T-cell (primary cell): ENCODE data around the gene ECT2. TPM values are rescaled to one million over a fixed set of nuclear protein-coding genes. Genes with fewer than 3 reads are reported as not detected.
"Not testable (repeated sequence)": the region's sequence is repeated elsewhere in the genome, so short reads cannot be mapped to it uniquely, and the experiment has no call there.

Experiments used
- ATAC-seq, 4 experiments: fragments of 200-7000 bp in 3 of 4; fragments of 150-1000 bp in 1 of 4; cut with Tn5 transposase; replicated peaks in 1 of 4; 1 replicate in 3 of 4; 2 replicates in 1 of 4; pipeline ENCODE4 v1.10.0; 2021; ENCODE audit warnings: moderate library complexity in 3 of 4, mild to moderate bottlenecking in 2 of 4, moderate number of reproducible peaks in 1 of 4
- CTCF ChIA-PET, 2 donors: fragments of 300-600 bp; sonication (Branson Sonifier 250); formaldehyde crosslinking; loops; one replicate each; lab custom pipeline; 2022; ENCODE audit warnings: antibody characterized with exemption in 2 of 2; lab: Charles Lee
- POLR2A ChIA-PET, 2 donors: fragments of 300-600 bp; sonication (Branson Sonifier 250); formaldehyde crosslinking; loops; one replicate each; lab custom pipeline; 2022; ENCODE audit warnings: antibody characterized with exemption in 2 of 2; lab: Charles Lee
- DNase-seq, 35 experiments: peaks; one replicate each; pipeline versions ENCODE4 v3.0.0 to v3.0.0-alpha.2; 2013 to 2023
- H3K27ac ChIP-seq: one replicate; pipeline ENCODE4 v1.5.1; 2013; ENCODE audit warnings: low read length
- H3K27me3 ChIP-seq, 2 experiments: replicated peaks in 1 of 2; 1 replicate in 1 of 2; 2 replicates in 1 of 2; pipeline versions ENCODE4 v1.6.1 to v1.7.0; 2013; ENCODE audit warnings: low read length in 1 of 2, mixed read lengths in 1 of 2; ENCODE audit not compliant: control insufficient read depth in 2 of 2, insufficient read depth in 2 of 2; ENCODE audit errors: extremely low read depth in 1 of 2
- H3K36me3 ChIP-seq, 2 donors: 1 replicate in 1 of 2; 2 replicates in 1 of 2; pipeline versions ENCODE4 v1.6.1 to v1.7.0; 2013; ENCODE audit warnings: low read length in 1 of 2; ENCODE audit not compliant: control insufficient read depth in 2 of 2, insufficient read depth in 1 of 2; ENCODE audit errors: extremely low read depth in 1 of 2
- H3K4me1 ChIP-seq, 2 experiments: 1 replicate in 1 of 2; 2 replicates in 1 of 2; pipeline versions ENCODE4 v1.6.1 to v1.7.0; 2013; ENCODE audit warnings: low read length in 2 of 2, mixed read lengths in 1 of 2; ENCODE audit not compliant: insufficient read depth in 2 of 2, control insufficient read depth in 1 of 2; ENCODE audit errors: extremely low read depth in 1 of 2
- H3K4me3 ChIP-seq, 2 donors: 1 replicate in 1 of 2; 2 replicates in 1 of 2; pipeline versions ENCODE4 v1.5.1 to v1.7.0; 2013; ENCODE audit warnings: mild to moderate bottlenecking in 2 of 2, low read length in 1 of 2, moderate library complexity in 1 of 2; ENCODE audit not compliant: control insufficient read depth in 1 of 2; ENCODE audit errors: extremely low read depth in 1 of 2
- H3K9me3 ChIP-seq: 2 replicates; pipeline ENCODE4 v1.7.0; 2013
- H3K27ac Mint-ChIP-seq, 2 donors: one replicate each; pipeline ENCODE4 v1.8.0; 2020 to 2021; ENCODE audit warnings: mild to moderate bottlenecking in 2 of 2, mixed read lengths in 2 of 2
- H3K27me3 Mint-ChIP-seq, 2 donors: one replicate each; pipeline ENCODE4 v1.8.0; 2021 to 2022; ENCODE audit warnings: mixed read lengths in 2 of 2
- H3K36me3 Mint-ChIP-seq: one replicate; pipeline ENCODE4 v1.8.0; 2021; ENCODE audit warnings: mixed read lengths
- H3K4me1 Mint-ChIP-seq, 3 donors: one replicate each; pipeline ENCODE4 v1.8.0; 2020 to 2022; ENCODE audit warnings: mixed read lengths in 3 of 3, mild to moderate bottlenecking in 1 of 3
- H3K4me3 Mint-ChIP-seq, 3 donors: one replicate each; pipeline ENCODE4 v1.8.0; 2020 to 2022; ENCODE audit warnings: mild to moderate bottlenecking in 3 of 3, mixed read lengths in 3 of 3, moderate library complexity in 3 of 3
- H3K9me3 Mint-ChIP-seq, 3 donors: one replicate each; pipeline ENCODE4 v1.8.0; 2020 to 2022; ENCODE audit warnings: mixed read lengths in 3 of 3
- WGBS: methylation state at CpG from one replicate; pipeline ENCODE4 v1.1.5; 2013; ENCODE audit warnings: missing lambda C conversion rate; ENCODE audit not compliant: insufficient coverage; 5-methylcytosine and 5-hydroxymethylcytosine counted together
- total RNA-seq, 35 experiments: library from RNA in 6 of 35; stranded (reverse) in 6 of 35; fragments of 120-200 nt in 1 of 35; gene quantifications; one replicate each; pipeline versions ENCODE4 v1.2.1 to v1.2.4 and lab custom pipeline; 2013 to 2026

ECT2 gene
- total RNA-seq, 5 donors from 2014 or later (not counting 1 experiment from before 2014, with no cell fraction given), result 1.7 to 3.1 (median 2.3) TPM

DNA sequence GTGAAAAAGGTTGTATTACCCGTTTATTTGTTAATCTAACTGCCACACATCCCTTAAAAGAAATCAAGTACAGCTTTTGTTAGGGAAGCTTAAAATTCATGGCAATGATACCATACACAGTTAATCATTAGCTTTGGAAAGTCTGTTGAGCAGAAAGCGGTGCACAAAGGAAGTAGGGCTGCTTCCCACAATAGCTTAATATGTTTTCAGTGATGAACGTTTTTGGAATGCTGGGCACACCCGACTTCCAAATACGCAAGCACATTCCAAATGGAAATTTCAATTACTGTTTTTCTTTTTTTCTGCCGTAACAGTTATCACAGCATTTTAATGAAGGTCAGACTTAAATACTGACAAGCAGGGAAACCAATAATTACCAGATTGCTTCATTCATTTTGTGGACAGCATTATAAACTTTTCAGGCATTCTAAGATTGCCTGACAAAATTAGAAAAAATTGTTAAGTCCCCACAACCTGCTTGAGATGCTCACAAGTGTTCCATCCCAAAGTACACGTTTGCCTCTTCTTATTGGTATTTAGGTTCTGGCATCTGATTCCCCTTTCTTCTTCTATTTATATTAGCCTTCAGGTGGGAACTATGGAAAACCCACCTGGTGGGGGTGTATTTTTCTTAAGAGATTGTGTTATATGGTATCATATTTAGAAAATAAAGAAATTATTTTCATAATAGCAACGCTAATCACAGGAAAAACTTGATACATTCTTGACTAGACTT is 1.1 kb upstream of the ECT2 start:
- ATAC-seq (no peak), DNase-seq (no peak)
- peaks cover 13 to 28% (median 16%) of the 10 kb centered on the region in 3 donors for H3K4me1 Mint-ChIP-seq
- Histone ChIP-seq H3K27me3 (no peaks in the 10 kb centered on the region), H3K9me3 (no peaks in the 10 kb centered on the region), H3K4me1 (peaks cover 2 to 10% of the 10 kb centered on the region in 2 experiments), H3K4me3 (peak overlapping the region in 1 of 2 donors; percentile 89), H3K27ac (no peak overlapping the region), H3K36me3 (no peaks in the 10 kb centered on the region)
- ChIA-PET CTCF (interaction anchor here (0.5 to 1.4 kb wide), 11 partner anchors 32 to 1264 kb away, joined by 3 to 6 read pairs (median 4); no protein-coding TSS in a partner anchor), POLR2A (interaction anchor here (0.6 kb wide), 3 partner anchors 212 to 1880 kb away, joined by 3 to 7 read pairs (median 6); partner anchors contain the start of gene RPL22L1 (in 1 of the 2))
- H3K36me3 Mint-ChIP-seq, result no peaks in the 10 kb centered on the region
- H3K4me3 Mint-ChIP-seq, result peak overlapping the region; percentile 88 to 96 (median 92)
- no peaks in the 10 kb centered on the region for H3K9me3 Mint-ChIP-seq
- H3K27ac Mint-ChIP-seq, result no peak overlapping the region
- no peaks in the 10 kb centered on the region for H3K27me3 Mint-ChIP-seq
- WGBS, result 85% methylated on average over 4 of the region's 8 CpGs

DNA sequence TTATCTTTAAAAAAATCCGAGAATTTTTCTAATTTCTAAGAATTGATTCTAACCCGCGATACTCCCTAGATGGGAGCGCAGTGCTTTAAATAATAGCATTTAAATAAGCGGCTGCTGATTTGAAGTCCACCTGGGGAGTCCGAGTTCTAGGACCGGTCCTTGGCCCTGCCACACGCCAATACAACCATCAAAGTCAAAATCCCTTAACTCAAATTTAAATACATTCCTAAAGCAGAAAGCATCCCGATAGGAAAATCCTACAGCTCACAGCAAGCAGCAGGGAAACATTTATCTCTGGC is 508 bp upstream of the ECT2 start:
- ChIA-PET CTCF (interaction anchor here (0.6 to 1.4 kb wide), 11 partner anchors 32 to 977 kb away, joined by 3 to 6 read pairs (median 4); partner anchors contain the start of gene NCEH1 (in 1 of the 2)), POLR2A (interaction anchor here (0.6 to 0.7 kb wide), 7 partner anchors 34 to 1880 kb away, joined by 3 to 6 read pairs (median 3); partner anchors contain the start of gene RPL22L1 (in 1 of the 2))
- no peaks in the 10 kb centered on the region for H3K9me3 Mint-ChIP-seq
- no peaks in the 10 kb centered on the region for H3K36me3 ChIP-seq
- H3K27ac ChIP-seq, result peak overlapping the region; percentile 71
- DNase-seq, result peak in 2 of 35 experiments; percentile 0 to 1
- ATAC-seq, result no peak
- peaks cover 2 to 10% of the 10 kb centered on the region in 2 experiments for H3K4me1 ChIP-seq
- no peaks in the 10 kb centered on the region for H3K27me3 Mint-ChIP-seq
- no peaks in the 10 kb centered on the region for H3K36me3 Mint-ChIP-seq
- peak overlapping the region; percentile 72 to 77 for H3K27ac Mint-ChIP-seq
- 16% methylated on average over 4 of the region's 9 CpGs for WGBS
- H3K27me3 ChIP-seq, result no peaks in the 10 kb centered on the region
- peak overlapping the region; percentile 89 to 96 for H3K4me3 ChIP-seq
- peak overlapping the region; percentile 88 to 96 (median 92) for H3K4me3 Mint-ChIP-seq
- no peaks in the 10 kb centered on the region for H3K9me3 ChIP-seq
- peaks cover 13 to 32% (median 16%) of the 10 kb centered on the region in 3 donors for H3K4me1 Mint-ChIP-seq

DNA sequence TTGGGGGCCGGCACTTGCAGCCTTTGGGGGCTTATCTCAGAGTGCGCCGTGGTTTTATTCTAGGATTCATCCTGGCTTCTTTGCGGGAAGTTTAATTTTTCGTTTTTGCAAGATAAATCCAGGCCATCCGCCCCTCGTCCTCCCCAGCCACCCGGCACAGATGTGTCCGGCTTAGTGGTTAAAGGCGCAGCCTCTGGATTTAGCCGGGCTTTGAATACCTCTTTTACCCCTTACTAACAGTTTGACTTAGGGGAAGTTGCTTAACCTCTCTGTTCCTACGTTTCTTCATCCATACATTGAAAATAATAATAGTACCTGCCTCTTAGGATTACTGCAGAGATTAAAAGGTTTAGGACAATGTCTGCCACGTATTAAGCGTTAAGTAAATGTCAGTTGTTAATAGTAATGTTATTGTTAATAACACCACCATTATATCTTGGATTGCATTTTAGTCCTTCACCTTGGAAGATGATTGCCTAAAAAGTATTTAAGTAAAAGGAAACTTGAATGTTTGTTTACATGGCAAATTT is 714 bp downstream of the ECT2 start:
- H3K4me1 ChIP-seq, result peaks cover 2 to 10% of the 10 kb centered on the region in 2 experiments
- peak overlapping the region in 1 of 2 donors; percentile 35 for H3K27ac Mint-ChIP-seq
- DNase-seq (no peak), ATAC-seq (no peak)
- H3K27me3 Mint-ChIP-seq, result no peaks in the 10 kb centered on the region
- H3K36me3 Mint-ChIP-seq, result no peaks in the 10 kb centered on the region
- ChIA-PET CTCF (interaction anchor here in 1 of 2 donors (0.7 to 1.3 kb wide), 2 partner anchors 41 to 228 kb away, joined by 4 to 5 read pairs; partner anchors contain the start of genes NCEH1 and TNFSF10), POLR2A (interaction anchor here in 1 of 2 donors (0.6 kb wide), 1 partner anchor 171 kb away, joined by 3 read pairs; no protein-coding TSS in a partner anchor)
- WGBS, result no CpG with 5 or more reads among the region's 14 CpGs
- no peaks in the 10 kb centered on the region for H3K9me3 ChIP-seq
- H3K27me3 ChIP-seq, result no peaks in the 10 kb centered on the region
- peak overlapping the region; percentile 88 to 96 (median 92) for H3K4me3 Mint-ChIP-seq
- peaks cover 13 to 34% (median 16%) of the 10 kb centered on the region in 3 donors for H3K4me1 Mint-ChIP-seq
- H3K9me3 Mint-ChIP-seq, result no peaks in the 10 kb centered on the region
- H3K4me3 ChIP-seq, result peak overlapping the region; percentile 89 to 96
- H3K36me3 ChIP-seq, result peaks cover 0 to 5% of the 10 kb centered on the region in 2 donors
- H3K27ac ChIP-seq, result peak overlapping the region; percentile 42

DNA sequence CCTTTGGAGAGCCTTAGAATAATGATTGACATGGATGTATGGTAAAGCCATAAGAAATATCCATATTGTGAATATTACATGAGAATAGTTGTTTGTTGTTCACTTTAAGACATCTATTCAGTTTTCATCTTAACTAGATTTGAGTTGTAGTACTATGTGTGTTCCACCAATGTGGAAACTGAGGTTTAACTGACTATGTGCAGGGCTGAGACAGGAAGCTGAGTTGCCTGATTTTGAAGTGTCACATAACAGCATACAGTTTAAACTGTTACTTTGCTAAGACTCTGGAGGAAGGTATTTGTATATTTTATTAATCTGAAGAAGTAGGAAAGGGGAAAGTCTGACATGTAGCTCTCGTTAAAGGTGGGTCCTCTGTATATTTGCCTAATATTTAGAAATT is 2.1 kb downstream of the ECT2 start:
- POLR2A ChIA-PET, result no interaction called here
- DNase-seq, result no peak
- Mint-ChIP-seq H3K9me3 (no peaks in the 10 kb centered on the region), H3K36me3 (peaks cover 4% of the 10 kb centered on the region), H3K27ac (no peak overlapping the region), H3K4me1 (peaks cover 13 to 34% (median 16%) of the 10 kb centered on the region in 3 donors), H3K4me3 (peak overlapping the region in 1 of 3 donors; percentile 88), H3K27me3 (no peaks in the 10 kb centered on the region)
- Histone ChIP-seq H3K4me1 (peaks cover 2 to 10% of the 10 kb centered on the region in 2 experiments), H3K4me3 (no peak overlapping the region), H3K9me3 (no peaks in the 10 kb centered on the region), H3K36me3 (peaks cover 0 to 5% of the 10 kb centered on the region in 2 donors), H3K27me3 (no peaks in the 10 kb centered on the region), H3K27ac (no peak overlapping the region)
- CTCF ChIA-PET, result interaction anchor here in 1 of 2 donors (0.9 kb wide), 1 partner anchor 40 kb away, joined by 4 read pairs; no protein-coding TSS in a partner anchor
- ATAC-seq, result no peak
- WGBS, result no CpG with 5 or more reads among the region's 1 CpG

DNA sequence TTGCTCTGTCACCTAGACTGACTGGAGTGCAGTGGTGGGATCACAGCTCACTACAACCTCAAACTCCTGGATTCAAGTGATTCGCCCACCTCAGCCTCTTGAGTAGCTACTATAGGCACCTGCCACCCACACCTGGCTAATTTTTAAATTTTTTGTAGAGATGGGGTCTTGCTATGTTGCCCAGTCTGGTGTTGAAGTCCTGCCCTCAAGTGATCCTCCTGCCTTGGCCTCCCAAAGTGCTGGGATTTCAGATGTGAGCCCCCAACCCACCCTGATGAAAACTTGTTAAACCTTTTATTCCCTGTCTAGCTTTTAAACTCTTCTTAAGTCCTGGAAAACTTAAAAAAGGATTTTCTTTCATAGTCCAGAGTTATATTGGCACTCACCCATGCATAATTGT is 2.6 kb downstream of the ECT2 start:
- no CpG with 5 or more reads among the region's 1 CpG for WGBS
- Histone ChIP-seq H3K9me3 (no peaks in the 10 kb centered on the region), H3K36me3 (peaks cover 0 to 5% of the 10 kb centered on the region in 2 donors), H3K27me3 (no peaks in the 10 kb centered on the region), H3K4me3 (no peak overlapping the region), H3K27ac (no peak overlapping the region), H3K4me1 (peaks cover 2 to 10% of the 10 kb centered on the region in 2 experiments)
- Mint-ChIP-seq H3K36me3 (peaks cover 8% of the 10 kb centered on the region), H3K27me3 (no peaks in the 10 kb centered on the region), H3K4me1 (peaks cover 13 to 34% (median 16%) of the 10 kb centered on the region in 3 donors), H3K4me3 (no peak overlapping the region), H3K27ac (no peak overlapping the region), H3K9me3 (no peaks in the 10 kb centered on the region)
- POLR2A ChIA-PET, result no interaction called here
- DNase-seq (no peak), ATAC-seq (no peak)
- CTCF ChIA-PET, result interaction anchor here in 1 of 2 donors (0.9 kb wide), 1 partner anchor 40 kb away, joined by 4 read pairs; no protein-coding TSS in a partner anchor

DNA sequence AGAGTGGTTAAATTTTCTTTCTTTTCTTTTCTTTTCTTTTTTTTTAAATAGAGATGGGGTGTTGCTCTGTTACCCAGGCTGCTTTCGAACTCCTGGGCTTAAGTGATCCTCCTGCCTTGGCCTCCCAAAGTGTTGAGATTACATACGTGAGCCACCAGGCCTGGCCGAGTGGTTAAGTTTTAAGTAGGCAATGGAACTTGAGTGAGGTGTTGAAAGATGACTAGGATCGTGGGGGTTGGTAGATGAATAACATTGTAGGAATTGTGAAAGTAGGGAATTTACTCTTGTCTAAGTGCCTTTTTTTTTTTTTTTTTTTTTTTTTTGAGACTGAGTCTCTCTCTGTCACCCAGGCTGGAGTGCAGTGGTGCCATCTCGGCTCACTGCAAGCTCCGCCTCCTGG is 9.9 kb downstream of the ECT2 start:
- CTCF ChIA-PET, H3K27me3 Mint-ChIP-seq, H3K4me3 Mint-ChIP-seq, H3K36me3 ChIP-seq, H3K27me3 ChIP-seq, H3K4me1 ChIP-seq, POLR2A ChIA-PET, H3K9me3 ChIP-seq, H3K9me3 Mint-ChIP-seq, H3K27ac ChIP-seq, H3K4me3 ChIP-seq, DNase-seq, H3K4me1 Mint-ChIP-seq, ATAC-seq, H3K27ac Mint-ChIP-seq: not testable (repeated sequence)
- WGBS, result 100% methylated on average over 2 of the region's 6 CpGs
- peaks cover 37% of the 10 kb centered on the region for H3K36me3 Mint-ChIP-seq
